Activated T-helper 9 cell treated with anti-CD3 and anti-CD28 coated beads, Interleukin-2, amount 50 U/mL, for 16 hours (primary cell): ENCODE data around the gene CDH18.

Source experiments
- DNase-seq: peaks from one replicate; pipeline ENCODE4 v3.0.0-alpha.2; 2020; ENCODE audit warnings: low read depth

Gene CDH18

GRCh38 chr5:19584131-19584530 lies 403.9 kb downstream of the CDH18 start:
- no peak for DNase-seq

GRCh38 chr5:19577882-19578281 lies 410.1 kb downstream of the CDH18 start:
- no peak for DNase-seq

GRCh38 chr5:19568004-19568403 lies 420.0 kb downstream of the CDH18 start:
- no peak for DNase-seq

- DNase-seq: no peak
Observed at GRCh38 chr5:19565466-19565865, 422.5 kb downstream of the CDH18 start.

GRCh38 chr5:19564036-19564435 lies 424.0 kb downstream of the CDH18 start:
- DNase-seq: no peak

- no peak for DNase-seq
Observed at GRCh38 chr5:19555876-19556275, 432.1 kb downstream of the CDH18 start.

GRCh38 chr5:19555436-19555835 lies 432.6 kb downstream of the CDH18 start:
- DNase-seq: no peak

GRCh38 chr5:19554524-19554923 lies 433.5 kb downstream of the CDH18 start:
- DNase-seq: no peak

- DNase-seq: no peak
Observed at GRCh38 chr5:19547640-19548039, 440.4 kb downstream of the CDH18 start.

- no peak for DNase-seq
Observed at GRCh38 chr5:19546521-19546920, 441.5 kb downstream of the CDH18 start.

- no peak for DNase-seq
Observed at GRCh38 chr5:19538607-19539006, 449.4 kb downstream of the CDH18 start.

- no peak for DNase-seq
Observed at GRCh38 chr5:19536387-19536786, 451.6 kb downstream of the CDH18 start.

- DNase-seq: no peak
Observed at GRCh38 chr5:19534751-19535150, 453.2 kb downstream of the CDH18 start.

GRCh38 chr5:19532936-19533335 lies 455.1 kb downstream of the CDH18 start:
- no peak for DNase-seq

- no peak for DNase-seq
Observed at GRCh38 chr5:19531374-19531952, 456.5 kb downstream of the CDH18 start.

- no peak for DNase-seq
Observed at GRCh38 chr5:19519448-19519847, 468.6 kb downstream of the CDH18 start.

GRCh38 chr5:19498852-19499251 lies 489.1 kb downstream of the CDH18 start:
- DNase-seq: no peak

- DNase-seq: no peak
Observed at GRCh38 chr5:19497229-19497815, 490.7 kb downstream of the CDH18 start.

- no peak for DNase-seq
Observed at GRCh38 chr5:19496056-19496455, 491.9 kb downstream of the CDH18 start.

- DNase-seq: no peak
Observed at GRCh38 chr5:19492861-19493260, 495.1 kb downstream of the CDH18 start.

- DNase-seq: no peak
Observed at GRCh38 chr5:19488786-19489185, 499.2 kb downstream of the CDH18 start.

GRCh38 chr5:19487480-19487879 lies 500.5 kb downstream of the CDH18 start:
- no peak for DNase-seq

- DNase-seq: no peak
Observed at GRCh38 chr5:19479562-19479961, 508.4 kb downstream of the CDH18 start.

GRCh38 chr5:19462019-19462418 lies 526.0 kb downstream of the CDH18 start:
- no peak for DNase-seq
